Measurements from ENCODE around the gene TAT.

DNA sequence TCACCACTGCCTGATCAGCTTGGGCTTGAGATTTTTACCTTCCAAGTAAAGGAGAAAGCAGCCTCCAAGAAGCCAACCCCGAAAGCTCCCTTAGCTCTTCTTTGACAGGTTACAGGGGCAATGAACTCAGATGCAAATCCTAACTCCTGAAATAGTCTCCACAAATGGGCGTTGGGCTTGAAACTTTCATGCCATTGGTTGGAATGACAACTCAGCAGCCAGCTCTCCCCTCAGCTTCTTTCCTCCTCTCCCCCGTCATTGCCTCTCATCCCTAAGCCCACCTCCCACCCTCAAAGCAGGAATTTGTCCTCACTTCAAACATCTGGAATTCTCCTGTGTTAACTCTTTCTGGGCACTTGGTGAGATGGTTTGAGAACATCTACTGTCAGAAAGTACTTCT, at the start of gene TAT:
- TF ChIP-seq GATA3 (IDR thresholded peaks at IDR 0.05; ENCODE audit: low read depth, low read length) (no peak), GATA2 (IDR thresholded peaks at IDR 0.05; ENCODE audit: low read depth, low read length) (no peak)

Measured in SH-SY5Y (cell line).